Esophagus squamous epithelium (tissue), 4 donors: Measurements from ENCODE around the gene NT5DC2.

ENCODE experiments used
- POLR2A ChIP-seq, 4 donors: fragments of 450-650 bp; IDR thresholded peaks; one replicate each; pipeline ENCODE4 v1.6.1; 2017; ENCODE audit warnings: antibody characterized with exemption in 4 of 4, mild to moderate bottlenecking in 4 of 4, moderate library complexity in 3 of 4
- TF ChIP-seq, protein P1 (sequence below), 6 experiments: fragments of 450-650 bp in 4 of 6; fragments of 200-600 bp in 2 of 6; sonication (generic) in 2 of 6; IDR thresholded peaks; one replicate each; pipeline ENCODE4 v1.5.1; 2016 to 2019; ENCODE audit warnings: antibody characterized with exemption in 6 of 6, mild to moderate bottlenecking in 4 of 6, moderate library complexity in 4 of 6

DNA sequence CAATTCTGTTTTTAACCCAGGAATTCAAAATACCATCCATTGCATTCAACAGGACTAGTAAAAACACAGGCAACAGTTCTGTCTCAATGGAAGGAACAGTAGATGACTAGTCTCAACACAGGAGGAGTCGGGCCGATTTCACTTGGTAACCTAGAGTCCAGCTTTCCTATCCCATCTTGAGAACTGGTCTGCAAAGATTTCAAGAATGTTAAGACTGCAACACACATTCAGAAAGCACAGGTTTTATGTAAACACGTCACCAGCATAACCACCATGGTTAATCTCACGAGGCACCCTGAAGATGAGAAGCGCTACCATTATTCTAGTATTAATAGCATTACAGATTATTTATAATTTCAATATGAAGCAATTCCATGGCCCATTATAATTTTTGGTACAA lies 24.8 kb upstream of the NT5DC2 start:
- TF ChIP-seq POLR2A (IDR thresholded peaks at IDR 0.05): no peak
- TF ChIP-seq, protein P1, sequence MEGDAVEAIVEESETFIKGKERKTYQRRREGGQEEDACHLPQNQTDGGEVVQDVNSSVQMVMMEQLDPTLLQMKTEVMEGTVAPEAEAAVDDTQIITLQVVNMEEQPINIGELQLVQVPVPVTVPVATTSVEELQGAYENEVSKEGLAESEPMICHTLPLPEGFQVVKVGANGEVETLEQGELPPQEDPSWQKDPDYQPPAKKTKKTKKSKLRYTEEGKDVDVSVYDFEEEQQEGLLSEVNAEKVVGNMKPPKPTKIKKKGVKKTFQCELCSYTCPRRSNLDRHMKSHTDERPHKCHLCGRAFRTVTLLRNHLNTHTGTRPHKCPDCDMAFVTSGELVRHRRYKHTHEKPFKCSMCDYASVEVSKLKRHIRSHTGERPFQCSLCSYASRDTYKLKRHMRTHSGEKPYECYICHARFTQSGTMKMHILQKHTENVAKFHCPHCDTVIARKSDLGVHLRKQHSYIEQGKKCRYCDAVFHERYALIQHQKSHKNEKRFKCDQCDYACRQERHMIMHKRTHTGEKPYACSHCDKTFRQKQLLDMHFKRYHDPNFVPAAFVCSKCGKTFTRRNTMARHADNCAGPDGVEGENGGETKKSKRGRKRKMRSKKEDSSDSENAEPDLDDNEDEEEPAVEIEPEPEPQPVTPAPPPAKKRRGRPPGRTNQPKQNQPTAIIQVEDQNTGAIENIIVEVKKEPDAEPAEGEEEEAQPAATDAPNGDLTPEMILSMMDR (IDR thresholded peaks at IDR 0.05): no peak
